Measurements from ENCODE around the gene PDE4D.

PDE4D gene

GRCh38 chr5:59770953-59771352 is 122.6 kb downstream of the PDE4D start:
- ATAC-seq, result no peak
- TF ChIP-seq ZFP3 (CRISPR knock-in tag; IDR thresholded peaks at IDR 0.05) (no peak), TSHZ2 (CRISPR knock-in tag; IDR thresholded peaks at IDR 0.05) (no peak), SNAI2 (CRISPR knock-in tag; IDR thresholded peaks at IDR 0.05) (no peak), ESRRG (CRISPR knock-in tag; IDR thresholded peaks at IDR 0.05) (no peak), CSRNP3 (CRISPR knock-in tag; IDR thresholded peaks at IDR 0.05) (no peak), TOX (CRISPR knock-in tag; IDR thresholded peaks at IDR 0.05; ENCODE audit: borderline replicate concordance) (no peak), ZNF8 (CRISPR knock-in tag; IDR thresholded peaks at IDR 0.05) (no peak), CSDC2 (CRISPR knock-in tag; IDR thresholded peaks at IDR 0.05) (no peak), PATZ1 (CRISPR knock-in tag; IDR thresholded peaks at IDR 0.05; ENCODE audit: borderline replicate concordance) (no peak), PPARA (CRISPR knock-in tag; IDR thresholded peaks at IDR 0.05; ENCODE audit: borderline replicate concordance) (no peak), ARNTL (CRISPR knock-in tag; IDR thresholded peaks at IDR 0.05; ENCODE audit: borderline replicate concordance, low read depth) (no peak), RARB (CRISPR knock-in tag; IDR thresholded peaks at IDR 0.05) (no peak), ZFP30 (CRISPR knock-in tag; IDR thresholded peaks at IDR 0.05) (no peak), TCF4 (CRISPR knock-in tag; IDR thresholded peaks at IDR 0.05; ENCODE audit: borderline replicate concordance) (no peak), ZNF565 (CRISPR knock-in tag; conservative IDR thresholded peaks at IDR 0.05; ENCODE audit: low read depth) (no peak)
- TF ChIP-seq, protein P1, sequence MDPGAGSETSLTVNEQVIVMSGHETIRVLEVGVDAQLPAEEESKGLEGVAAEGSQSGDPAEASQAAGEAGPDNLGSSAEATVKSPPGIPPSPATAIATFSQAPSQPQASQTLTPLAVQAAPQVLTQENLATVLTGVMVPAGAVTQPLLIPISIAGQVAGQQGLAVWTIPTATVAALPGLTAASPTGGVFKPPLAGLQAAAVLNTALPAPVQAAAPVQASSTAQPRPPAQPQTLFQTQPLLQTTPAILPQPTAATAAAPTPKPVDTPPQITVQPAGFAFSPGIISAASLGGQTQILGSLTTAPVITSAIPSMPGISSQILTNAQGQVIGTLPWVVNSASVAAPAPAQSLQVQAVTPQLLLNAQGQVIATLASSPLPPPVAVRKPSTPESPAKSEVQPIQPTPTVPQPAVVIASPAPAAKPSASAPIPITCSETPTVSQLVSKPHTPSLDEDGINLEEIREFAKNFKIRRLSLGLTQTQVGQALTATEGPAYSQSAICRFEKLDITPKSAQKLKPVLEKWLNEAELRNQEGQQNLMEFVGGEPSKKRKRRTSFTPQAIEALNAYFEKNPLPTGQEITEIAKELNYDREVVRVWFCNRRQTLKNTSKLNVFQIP (CRISPR knock-in tag; IDR thresholded peaks at IDR 0.05; ENCODE audit: borderline replicate concordance, low read depth), result no peak

DNA sequence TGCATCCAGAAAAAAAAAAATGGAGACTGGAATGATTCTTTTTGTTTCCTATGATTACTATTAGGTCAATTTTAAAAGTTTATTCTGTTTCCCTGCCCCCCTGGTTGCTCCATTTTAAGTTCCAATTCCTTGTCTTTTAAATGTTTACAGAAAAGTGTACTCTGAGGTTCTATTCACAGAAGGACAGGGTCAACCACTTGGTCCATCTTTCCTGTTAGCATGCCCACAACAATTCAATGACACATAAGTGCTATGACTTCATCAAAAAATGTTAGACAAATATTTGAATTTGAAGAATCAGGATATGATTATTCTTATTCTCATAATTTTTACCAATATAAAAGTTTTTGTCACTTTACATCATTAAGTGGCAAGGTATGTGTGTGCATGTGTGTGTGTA is 123.7 kb downstream of the PDE4D start:
- TF ChIP-seq PPARA (CRISPR knock-in tag; IDR thresholded peaks at IDR 0.05; ENCODE audit: borderline replicate concordance), result no peak
- no peak for TF ChIP-seq SNAI2 (CRISPR knock-in tag; IDR thresholded peaks at IDR 0.05)
- TF ChIP-seq ZFP3 (CRISPR knock-in tag; IDR thresholded peaks at IDR 0.05), result no peak
- no peak for TF ChIP-seq ZNF70 (CRISPR knock-in tag; IDR thresholded peaks at IDR 0.05)
- no peak for TF ChIP-seq TSHZ2 (CRISPR knock-in tag; IDR thresholded peaks at IDR 0.05)
- TF ChIP-seq ZFP30 (CRISPR knock-in tag; IDR thresholded peaks at IDR 0.05), result no peak
- TF ChIP-seq BACH2 (CRISPR knock-in tag; IDR thresholded peaks at IDR 0.05; ENCODE audit: borderline replicate concordance), result no peak
- TF ChIP-seq GLIS3 (CRISPR knock-in tag; IDR thresholded peaks at IDR 0.05), result no peak
- no peak for TF ChIP-seq ZNF565 (CRISPR knock-in tag; conservative IDR thresholded peaks at IDR 0.05; ENCODE audit: low read depth)
- no peak for TF ChIP-seq CSRNP3 (CRISPR knock-in tag; IDR thresholded peaks at IDR 0.05)
- no peak for TF ChIP-seq ARNTL (CRISPR knock-in tag; IDR thresholded peaks at IDR 0.05; ENCODE audit: borderline replicate concordance, low read depth)
- no peak for TF ChIP-seq ZC3H10 (CRISPR knock-in tag; IDR thresholded peaks at IDR 0.05)
- no peak for ATAC-seq

Measured in SK-N-SH treated with all-trans-retinoic acid at 6 μM for 48 hours (cell line).